ENCODE measurements around the gene UBE2D3.
"Not testable (repeated sequence)": the region's sequence is repeated elsewhere in the genome, so short reads cannot be mapped to it uniquely, and the experiment has no call there.

UBE2D3 gene

GRCh38 chr4:102832105-102832504 lies 4.8 kb upstream of the UBE2D3 start:
- in situ Hi-C loops (cut with MboI; ENCODE audit: low sequenced_read_pairs) = no loop called here

- in situ Hi-C loops (cut with MboI; ENCODE audit: low sequenced_read_pairs) = no loop called here
Measured at GRCh38 chr4:102829803-102830202, 2.5 kb upstream of the UBE2D3 start.

- in situ Hi-C loops (cut with MboI; ENCODE audit: low sequenced_read_pairs) = no loop called here
Measured at GRCh38 chr4:102828497-102828808, 1.1 kb upstream of the UBE2D3 start.

GRCh38 chr4:102827674-102828496 lies 534 bp upstream of the UBE2D3 start:
- in situ Hi-C loops (cut with MboI; ENCODE audit: low sequenced_read_pairs) = no loop called here

GRCh38 chr4:102826105-102826889 lies 1.1 kb downstream of the UBE2D3 start:
- in situ Hi-C loops (cut with MboI; ENCODE audit: low sequenced_read_pairs) = no loop called here

- in situ Hi-C loops (cut with MboI; ENCODE audit: low sequenced_read_pairs) = no loop called here
Measured at GRCh38 chr4:102825261-102826091, 1.9 kb downstream of the UBE2D3 start.

- in situ Hi-C loops (cut with MboI; ENCODE audit: low sequenced_read_pairs) = no loop called here
Measured at GRCh38 chr4:102824398-102824797, 3.0 kb downstream of the UBE2D3 start.

GRCh38 chr4:102823897-102824296 lies 3.5 kb downstream of the UBE2D3 start:
- in situ Hi-C loops (cut with MboI; ENCODE audit: low sequenced_read_pairs) = no loop called here

- in situ Hi-C loops (cut with MboI; ENCODE audit: low sequenced_read_pairs) = no loop called here
Measured at GRCh38 chr4:102823464-102823863, 3.9 kb downstream of the UBE2D3 start.

GRCh38 chr4:102819588-102820365 lies 7.6 kb downstream of the UBE2D3 start:
- in situ Hi-C loops (cut with MboI; ENCODE audit: low sequenced_read_pairs) = no loop called here

GRCh38 chr4:102819100-102819499 lies 8.3 kb downstream of the UBE2D3 start:
- in situ Hi-C loops (cut with MboI; ENCODE audit: low sequenced_read_pairs) = not testable (repeated sequence)

- in situ Hi-C loops (cut with MboI; ENCODE audit: low sequenced_read_pairs) = no loop called here
Measured at GRCh38 chr4:102817613-102818268, 9.6 kb downstream of the UBE2D3 start.

GRCh38 chr4:102817021-102817605 lies 10.2 kb downstream of the UBE2D3 start:
- in situ Hi-C loops (cut with MboI; ENCODE audit: low sequenced_read_pairs) = no loop called here

- in situ Hi-C loops (cut with MboI; ENCODE audit: low sequenced_read_pairs) = no loop called here
Measured at GRCh38 chr4:102815981-102816380, 11.4 kb downstream of the UBE2D3 start.

- in situ Hi-C loops (cut with MboI; ENCODE audit: low sequenced_read_pairs) = no loop called here
Measured at GRCh38 chr4:102809691-102810090, 17.7 kb downstream of the UBE2D3 start.

GRCh38 chr4:102809190-102809589 lies 18.2 kb downstream of the UBE2D3 start:
- in situ Hi-C loops (cut with MboI; ENCODE audit: low sequenced_read_pairs) = no loop called here

- in situ Hi-C loops (cut with MboI; ENCODE audit: low sequenced_read_pairs) = no loop called here
Measured at GRCh38 chr4:102808009-102808408, 19.3 kb downstream of the UBE2D3 start.

- in situ Hi-C loops (cut with MboI; ENCODE audit: low sequenced_read_pairs) = no loop called here
Measured at GRCh38 chr4:102807345-102807744, 20.0 kb downstream of the UBE2D3 start.

- in situ Hi-C loops (cut with MboI; ENCODE audit: low sequenced_read_pairs) = no loop called here
Measured at GRCh38 chr4:102799816-102800215, 27.5 kb downstream of the UBE2D3 start.

- in situ Hi-C loops (cut with MboI; ENCODE audit: low sequenced_read_pairs) = no loop called here
Measured at GRCh38 chr4:102794999-102795398, 32.4 kb downstream of the UBE2D3 start.
